ENCODE results near the gene CCT2. TPM values are rescaled to one million over a fixed set of nuclear protein-coding genes. Genes with fewer than 3 reads are reported as not detected.
"Not testable (repeated sequence)": the region's sequence is repeated elsewhere in the genome, so short reads cannot be mapped to it uniquely, and the experiment has no call there.

CCT2 gene
- total RNA-seq, 1 donor from 2014 or later, result 298 TPM

DNA sequence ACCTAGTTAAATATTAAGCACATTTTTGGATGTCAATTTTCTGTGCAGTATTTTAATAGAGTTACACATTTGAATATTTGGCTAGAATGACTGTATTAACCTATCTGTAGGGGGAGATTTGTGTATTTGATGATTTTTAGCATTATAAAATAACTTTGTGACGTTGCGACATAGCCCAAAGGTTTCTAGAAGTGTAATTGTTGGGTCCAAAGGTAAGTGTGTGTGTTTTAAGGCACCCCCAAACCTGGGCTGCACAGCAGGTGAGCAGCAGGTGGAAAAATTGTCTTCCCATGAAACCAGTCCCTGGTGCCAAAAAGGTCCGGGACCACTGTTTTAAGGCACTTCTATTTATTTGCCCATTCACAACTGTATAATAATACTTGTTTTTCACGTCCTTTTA, 3.3 kb downstream of the CCT2 start:
- no peak for DNase-seq (ENCODE audit: low read depth, low spot score)

GRCh38 chr12:69589082-69589481, 3.8 kb downstream of the CCT2 start:
- no peak for DNase-seq (ENCODE audit: low read depth, low spot score)

- DNase-seq (ENCODE audit: low read depth, low spot score), result no peak
Measured at GRCh38 chr12:69595689-69596088, 10.4 kb downstream of the CCT2 start.

GRCh38 chr12:69598174-69598753, 13.0 kb downstream of the CCT2 start:
- DNase-seq (ENCODE audit: low read depth, low spot score), result no peak

DNA sequence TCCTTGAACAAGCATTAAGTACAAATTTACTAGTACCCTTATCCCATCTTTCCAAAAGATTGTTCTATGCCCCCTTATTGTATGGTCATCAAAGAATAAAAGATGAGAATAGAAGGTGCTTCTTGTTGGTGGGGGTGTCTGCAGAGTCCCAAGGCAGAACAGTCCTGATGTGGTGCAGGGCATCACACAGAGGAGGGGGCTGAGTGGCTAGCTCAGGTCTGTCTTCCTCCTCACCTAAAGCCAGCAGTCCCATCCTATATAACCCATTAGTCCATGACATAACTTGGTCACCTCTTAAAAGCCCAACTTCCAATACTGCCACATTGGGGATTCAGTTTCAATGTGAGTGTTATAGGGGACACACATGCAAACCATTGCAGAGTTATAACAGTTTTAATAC, 15.5 kb downstream of the CCT2 start:
- no peak for DNase-seq (ENCODE audit: low read depth, low spot score)

DNA sequence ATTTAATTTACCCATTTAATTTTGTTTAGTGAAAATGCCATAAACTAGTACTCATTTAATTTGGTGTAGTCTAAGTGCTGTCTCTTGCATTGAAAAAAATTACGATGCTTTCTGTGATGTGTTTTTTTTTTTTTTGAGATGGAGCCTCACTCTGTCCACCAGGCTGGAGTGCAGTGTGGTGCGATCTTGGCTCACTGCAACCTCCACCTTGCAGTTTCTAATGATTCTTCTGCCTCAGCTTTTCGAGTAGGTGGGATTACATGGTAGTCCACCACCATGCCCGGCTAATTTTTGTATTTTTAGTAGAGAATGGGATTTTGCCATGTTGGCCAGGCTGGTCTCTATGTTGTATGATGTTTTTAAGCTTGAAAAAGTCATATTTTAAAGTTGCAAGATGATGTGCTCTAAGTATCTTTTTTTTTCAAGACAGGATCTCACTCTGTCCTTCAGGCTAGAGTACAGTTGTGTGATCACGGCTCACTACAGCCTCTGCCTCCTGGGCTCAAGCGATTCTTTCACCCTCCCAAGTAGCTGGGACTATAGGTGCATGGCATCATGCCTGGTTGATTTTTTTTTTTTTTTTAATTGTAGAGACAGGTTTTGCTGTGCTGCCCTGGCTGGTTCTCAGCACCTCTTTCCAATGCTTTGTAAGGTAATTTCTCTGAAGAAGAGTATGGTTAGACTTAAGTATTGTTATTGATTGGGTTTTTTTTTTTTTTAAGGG, 16.9 kb downstream of the CCT2 start:
- no peak for DNase-seq (ENCODE audit: low read depth, low spot score)

- DNase-seq (ENCODE audit: low read depth, low spot score), result no peak
Measured at GRCh38 chr12:69602954-69603353, 17.7 kb downstream of the CCT2 start.

- not testable (repeated sequence) for DNase-seq (ENCODE audit: low read depth, low spot score)
Measured at GRCh38 chr12:69603556-69603955, 18.3 kb downstream of the CCT2 start.

DNA sequence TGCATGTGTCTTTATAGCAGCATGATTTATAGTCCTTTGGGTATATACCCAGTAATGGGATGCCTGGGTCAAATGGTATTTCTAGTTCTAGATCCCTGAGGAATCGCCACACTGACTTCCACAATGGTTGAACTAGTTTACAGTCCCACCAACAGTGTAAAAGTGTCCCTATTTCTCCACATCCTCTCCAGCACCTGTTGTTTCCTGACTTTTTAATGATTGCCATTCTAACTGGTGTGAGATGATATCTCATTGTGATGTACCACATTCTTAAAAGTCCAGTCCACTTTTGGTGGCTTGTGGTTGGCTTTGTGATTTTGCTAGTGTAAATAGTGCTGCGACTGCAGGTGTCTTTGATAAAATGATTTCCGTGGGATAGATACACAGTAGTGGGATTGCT, 19.0 kb downstream of the CCT2 start:
- DNase-seq (ENCODE audit: low read depth, low spot score), result not testable (repeated sequence)

GRCh38 chr12:69608114-69608513, 22.9 kb downstream of the CCT2 start:
- DNase-seq (ENCODE audit: low read depth, low spot score), result no peak

GRCh38 chr12:69610126-69610525, 24.9 kb downstream of the CCT2 start:
- no peak for DNase-seq (ENCODE audit: low read depth, low spot score)

- DNase-seq (ENCODE audit: low read depth, low spot score), result no peak
Measured at GRCh38 chr12:69610729-69611128, 25.5 kb downstream of the CCT2 start, which contains the start of gene LRRC10. Gene LRRC10 (minus strand): TSS chr12:69610907. CDS start chr12:69610838, 69 bp downstream.

GRCh38 chr12:69613351-69613750, 28.1 kb downstream of the CCT2 start:
- no peak for DNase-seq (ENCODE audit: low read depth, low spot score)

- DNase-seq (ENCODE audit: low read depth, low spot score), result no peak
Measured at GRCh38 chr12:69616025-69616424, 30.8 kb downstream of the CCT2 start.

DNA sequence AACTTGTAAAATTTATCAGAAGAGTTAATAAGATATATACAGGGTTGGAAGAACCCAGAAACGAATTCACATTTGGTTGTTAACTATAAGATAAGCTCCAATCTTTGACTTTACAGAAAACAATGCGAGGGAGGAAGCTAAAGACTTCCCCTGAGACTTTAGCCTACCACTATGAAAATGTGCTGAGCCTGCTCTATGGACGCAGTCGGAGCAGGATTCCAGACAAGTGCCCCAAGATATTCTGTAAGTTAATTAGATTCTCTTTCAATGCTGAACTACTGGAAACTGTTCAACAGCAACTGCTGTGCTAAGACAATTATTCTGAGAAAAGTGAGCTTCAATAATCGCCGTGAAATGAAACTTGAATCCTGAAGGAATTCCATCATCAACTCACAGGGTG, 33.8 kb downstream of the CCT2 start:
- no peak for DNase-seq (ENCODE audit: low read depth, low spot score)

DNA sequence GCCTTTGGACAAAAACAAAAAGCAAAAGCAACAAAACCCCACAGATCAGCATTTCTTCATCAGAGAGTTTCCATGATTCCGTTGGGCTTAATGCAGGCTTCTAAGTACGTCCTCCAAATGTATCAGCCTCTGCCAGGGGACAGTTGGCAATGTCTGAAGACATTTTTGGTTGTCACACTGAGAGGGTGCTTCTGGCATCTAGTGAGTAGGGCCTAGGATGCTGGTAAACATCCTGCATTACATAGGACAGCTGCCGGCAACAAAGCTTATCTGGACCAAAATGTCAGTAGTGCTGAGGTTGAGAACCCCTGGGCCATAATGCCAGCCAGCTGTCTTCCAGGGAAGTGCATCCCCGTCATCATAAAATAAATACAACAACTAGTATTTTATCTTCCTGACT, 34.8 kb downstream of the CCT2 start:
- no peak for DNase-seq (ENCODE audit: low read depth, low spot score)

GRCh38 chr12:69620921-69621320, 35.7 kb downstream of the CCT2 start:
- DNase-seq (ENCODE audit: low read depth, low spot score), result no peak

GRCh38 chr12:69621551-69621950, 36.3 kb downstream of the CCT2 start:
- DNase-seq (ENCODE audit: low read depth, low spot score), result no peak

- no peak for DNase-seq (ENCODE audit: low read depth, low spot score)
Measured at GRCh38 chr12:69623970-69624369, 38.7 kb downstream of the CCT2 start.

- DNase-seq (ENCODE audit: low read depth, low spot score), result no peak
Measured at GRCh38 chr12:69627501-69627900, 42.2 kb downstream of the CCT2 start.

GRCh38 chr12:69630191-69630590, 44.9 kb downstream of the CCT2 start:
- DNase-seq (ENCODE audit: low read depth, low spot score), result no peak

- no peak for DNase-seq (ENCODE audit: low read depth, low spot score)
Measured at GRCh38 chr12:69633061-69633460, 47.8 kb downstream of the CCT2 start.

DNA sequence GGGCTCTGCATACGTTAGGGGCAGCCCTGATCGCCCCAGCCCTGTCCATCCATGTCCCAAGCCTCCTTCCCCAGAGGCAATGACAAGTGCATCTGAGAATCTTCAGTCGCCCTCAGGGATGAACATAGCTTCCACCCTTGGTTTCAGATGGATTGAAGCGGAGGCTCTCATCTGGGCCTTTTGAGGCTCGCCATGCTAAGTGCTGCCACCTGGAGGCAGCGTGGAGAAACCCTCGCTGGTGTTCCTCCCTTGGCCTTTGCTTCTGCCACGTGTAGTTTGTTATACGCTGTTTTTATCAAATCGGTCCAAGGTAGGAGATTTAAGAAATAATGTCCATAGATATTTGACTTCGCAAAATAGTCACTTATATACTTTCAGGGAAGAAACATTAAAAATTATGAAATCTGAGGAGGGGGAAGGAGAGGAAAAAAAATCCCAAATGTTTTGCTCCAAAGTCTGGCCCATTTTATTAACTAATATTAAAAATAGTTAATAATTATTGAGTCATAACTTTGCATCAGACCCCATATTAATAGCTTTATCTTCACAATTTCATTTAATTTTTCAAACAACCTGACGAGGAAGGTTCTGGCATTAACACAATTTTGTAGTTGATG, 54.2 kb downstream of the CCT2 start:
- peak; percentile 32 for DNase-seq (ENCODE audit: low read depth, low spot score)

All from pulmonary artery endothelial cell (primary cell).